Neuronal stem cell (in vitro differentiated cells): ENCODE measurements around the gene GLIPR1L2.
A peak's percentile ranks its signal among the peaks of the same experiment; 100 is the strongest.

Experiments used
- DNase-seq: peaks from one replicate; pipeline ENCODE4 v3.0.0-alpha.2; 2013; ENCODE audit warnings: low spot score
- H2AFZ ChIP-seq: one replicate; pipeline ENCODE4 v1.6.1; 2013; ENCODE audit warnings: mild to moderate bottlenecking, low read length, inconsistent platforms
- H2AK5ac ChIP-seq: 2 replicates; pipeline ENCODE4 v1.6.1; 2013; ENCODE audit warnings: low read depth, mild to moderate bottlenecking, inconsistent platforms, low read length, moderate library complexity, mixed read lengths
- H2BK120ac ChIP-seq: 2 replicates; pipeline ENCODE4 v1.6.1; 2013; ENCODE audit warnings: low read depth, mild to moderate bottlenecking, inconsistent platforms, low read length, moderate library complexity, mixed read lengths
- H2BK12ac ChIP-seq: one replicate; pipeline ENCODE4 v1.6.1; 2013; ENCODE audit warnings: low read length, inconsistent platforms
- H2BK15ac ChIP-seq: 2 replicates; pipeline ENCODE4 v1.6.1; 2013; ENCODE audit warnings: mild to moderate bottlenecking, low read length, inconsistent platforms, mixed read lengths
- H2BK5ac ChIP-seq: one replicate; pipeline ENCODE4 v1.6.1; 2013; ENCODE audit warnings: inconsistent platforms, mild to moderate bottlenecking, low read length, moderate library complexity
- H3K14ac ChIP-seq: one replicate; pipeline ENCODE4 v1.6.1; 2013; ENCODE audit warnings: low read length, inconsistent platforms
- H3K18ac ChIP-seq: 2 replicates; pipeline ENCODE4 v1.6.1; 2013; ENCODE audit warnings: low read length, inconsistent platforms
- H3K23ac ChIP-seq: 2 replicates; pipeline ENCODE4 v1.6.1; 2013; ENCODE audit warnings: low read depth, mild to moderate bottlenecking, mixed read lengths, low read length, inconsistent platforms; ENCODE audit not compliant: poor library complexity
- H3K27ac ChIP-seq: replicated peaks from 3 replicates; pipeline ENCODE4 v1.5.1; 2013; ENCODE audit warnings: low read length, inconsistent platforms
- H3K27me3 ChIP-seq, 3 experiments: 2 replicates each; pipeline ENCODE4 v1.6.1; 2013; ENCODE audit warnings: low read length in 3 of 3, mild to moderate bottlenecking in 2 of 3, inconsistent platforms in 1 of 3, low read depth in 1 of 3, mixed read lengths in 1 of 3, moderate library complexity in 1 of 3; ENCODE audit not compliant: control insufficient read depth in 3 of 3, insufficient read depth in 3 of 3
- H3K36me3 ChIP-seq, 2 donors: replicated peaks in 1 of 2; 2 replicates each; pipeline ENCODE4 v1.6.1; 2013; ENCODE audit warnings: low read length in 2 of 2; ENCODE audit not compliant: control insufficient read depth in 2 of 2, insufficient read depth in 2 of 2
- H3K4ac ChIP-seq: 2 replicates; pipeline ENCODE4 v1.6.1; 2013; ENCODE audit warnings: inconsistent platforms, mild to moderate bottlenecking, low read length, moderate library complexity
- H3K4me1 ChIP-seq, 2 donors: 1 replicate in 1 of 2; 2 replicates in 1 of 2; pipeline ENCODE4 v1.6.1; 2013; ENCODE audit warnings: low read length in 2 of 2, low read depth in 1 of 2; ENCODE audit not compliant: control insufficient read depth in 2 of 2, insufficient read depth in 1 of 2
- H3K4me2 ChIP-seq: one replicate; pipeline ENCODE4 v1.6.1; 2013; ENCODE audit warnings: mild to moderate bottlenecking, low read length, inconsistent platforms; ENCODE audit not compliant: insufficient read depth, poor library complexity, severe bottlenecking
- H3K4me3 ChIP-seq, 2 donors: 2 replicates each; pipeline ENCODE4 v1.5.1; 2013; ENCODE audit warnings: low read length in 2 of 2, mild to moderate bottlenecking in 2 of 2, inconsistent platforms in 1 of 2, moderate library complexity in 1 of 2
- H3K79me1 ChIP-seq: one replicate; pipeline ENCODE4 v1.6.1; 2013; ENCODE audit warnings: low read depth, mild to moderate bottlenecking, inconsistent platforms, low read length, moderate library complexity
- H3K9ac ChIP-seq: one replicate; pipeline ENCODE4 v1.6.1; 2013; ENCODE audit warnings: mild to moderate bottlenecking, low read depth, low read length, inconsistent platforms; ENCODE audit not compliant: poor library complexity
- H3K9me3 ChIP-seq, 2 donors: replicated peaks in 1 of 2; 2 replicates each; pipeline versions ENCODE3 to v1.6.1; 2013; ENCODE audit warnings: low read length in 2 of 2, mild to moderate bottlenecking in 2 of 2, inconsistent platforms in 1 of 2, low read depth in 1 of 2, mixed read lengths in 1 of 2, moderate library complexity in 1 of 2; ENCODE audit not compliant: control insufficient read depth in 2 of 2, insufficient read depth in 1 of 2
- H4K8ac ChIP-seq: one replicate; pipeline ENCODE4 v1.6.1; 2013; ENCODE audit warnings: low read depth, mild to moderate bottlenecking, inconsistent platforms, low read length, moderate library complexity
- H4K91ac ChIP-seq: one replicate; pipeline ENCODE4 v1.6.1; 2013; ENCODE audit warnings: low read length, low read depth, mild to moderate bottlenecking, inconsistent platforms; ENCODE audit not compliant: poor library complexity
- WGBS, 2 donors: extraction: QIAGEN DNeasy Blood & Tissue Kit; methylation state at CpG; one replicate each; pipeline ENCODE4 v1.1.7; 2013; ENCODE audit warnings: missing lambda C conversion rate in 2 of 2, mixed read lengths in 1 of 2; ENCODE audit not compliant: insufficient read length in 2 of 2, insufficient replicate concordance in 1 of 2; ENCODE audit errors: extremely low coverage in 2 of 2; 5-methylcytosine and 5-hydroxymethylcytosine counted together

Gene GLIPR1L2

GRCh38 chr12:75437564-75437963 lies 46.7 kb downstream of the GLIPR1L2 start:
- H3K36me3 ChIP-seq, result no peaks in the 10 kb centered on the region
- no peak overlapping the region for H4K8ac ChIP-seq
- no peak overlapping the region for H2AFZ ChIP-seq
- no peaks in the 10 kb centered on the region for H3K27me3 ChIP-seq
- no peak overlapping the region for H3K18ac ChIP-seq
- H3K79me1 ChIP-seq, result no peaks in the 10 kb centered on the region
- no peak overlapping the region for H3K14ac ChIP-seq
- H3K9ac ChIP-seq, result no peak overlapping the region
- no peak overlapping the region for H2BK120ac ChIP-seq
- no peak for DNase-seq
- no peak overlapping the region for H3K4me2 ChIP-seq
- H4K91ac ChIP-seq, result no peak overlapping the region
- H3K23ac ChIP-seq, result no peak overlapping the region
- H3K9me3 ChIP-seq, result peaks cover 0 to 4% of the 10 kb centered on the region in 2 donors
- H2BK12ac ChIP-seq, result no peak overlapping the region
- no peak overlapping the region for H3K4ac ChIP-seq
- no peak overlapping the region for H2AK5ac ChIP-seq
- H3K4me1 ChIP-seq, result no peaks in the 10 kb centered on the region
- H3K4me3 ChIP-seq, result no peak overlapping the region
- H3K27ac ChIP-seq, result no peak overlapping the region
- no CpG with 5 or more reads among the region's 2 CpGs for WGBS, 2 donors
- H2BK5ac ChIP-seq, result no peak overlapping the region
- no peak overlapping the region for H2BK15ac ChIP-seq

GRCh38 chr12:75438059-75438754 lies 47.3 kb downstream of the GLIPR1L2 start:
- Histone ChIP-seq H4K91ac (no peak overlapping the region), H3K18ac (no peak overlapping the region), H3K9me3 (peaks cover 0 to 4% of the 10 kb centered on the region in 2 donors), H3K79me1 (no peaks in the 10 kb centered on the region), H2AK5ac (no peak overlapping the region), H2BK15ac (no peak overlapping the region), H3K27me3 (no peaks in the 10 kb centered on the region), H3K9ac (no peak overlapping the region), H3K27ac (no peak overlapping the region), H4K8ac (no peak overlapping the region), H2AFZ (no peak overlapping the region), H2BK120ac (no peak overlapping the region), H2BK5ac (no peak overlapping the region), H3K4me2 (no peak overlapping the region), H3K14ac (peak overlapping the region; percentile 31), H2BK12ac (no peak overlapping the region), H3K36me3 (no peaks in the 10 kb centered on the region), H3K4ac (no peak overlapping the region), H3K23ac (no peak overlapping the region), H3K4me1 (no peaks in the 10 kb centered on the region), H3K4me3 (no peak overlapping the region)
- no CpG with 5 or more reads among the region's 4 CpGs for WGBS, 2 donors
- no peak for DNase-seq

- Histone ChIP-seq H3K4me3 (no peak overlapping the region), H3K4me1 (no peaks in the 10 kb centered on the region), H3K18ac (no peak overlapping the region), H2BK12ac (no peak overlapping the region), H3K36me3 (no peaks in the 10 kb centered on the region), H3K27ac (no peak overlapping the region), H3K4ac (no peak overlapping the region), H3K4me2 (no peak overlapping the region), H3K9ac (no peak overlapping the region), H2AK5ac (no peak overlapping the region), H3K14ac (no peak overlapping the region), H3K27me3 (no peaks in the 10 kb centered on the region), H4K91ac (no peak overlapping the region), H4K8ac (no peak overlapping the region), H3K23ac (no peak overlapping the region), H2BK120ac (no peak overlapping the region), H3K79me1 (no peaks in the 10 kb centered on the region), H2BK5ac (no peak overlapping the region), H3K9me3 (peaks cover 0 to 4% of the 10 kb centered on the region in 2 donors), H2AFZ (no peak overlapping the region), H2BK15ac (no peak overlapping the region)
- no CpG with 5 or more reads among the region's 2 CpGs for WGBS, 2 donors
- no peak for DNase-seq
These were observed 48.2 kb downstream of the GLIPR1L2 start for GRCh38 chr12:75439048-75439447.

DNA sequence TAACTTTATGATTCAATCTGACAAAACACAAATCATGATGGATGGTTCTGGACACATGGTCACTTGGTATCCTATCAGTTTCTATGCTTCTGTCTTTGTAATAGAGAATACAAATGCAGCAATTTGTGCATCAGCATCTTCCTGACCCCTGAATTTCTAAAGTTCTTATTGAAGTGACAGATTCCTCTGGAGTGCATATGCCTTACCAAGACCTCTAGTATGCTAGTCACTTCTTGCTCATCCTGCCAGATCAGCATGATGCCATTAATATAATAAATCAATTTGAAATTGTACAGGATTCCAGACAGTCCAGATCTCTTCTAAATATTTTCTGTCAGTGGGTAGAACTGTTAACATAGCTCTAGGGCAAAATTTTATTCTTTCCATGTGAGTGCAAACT lies 49.0 kb downstream of the GLIPR1L2 start:
- no peak overlapping the region for H2AK5ac ChIP-seq
- no peak overlapping the region for H3K14ac ChIP-seq
- H3K18ac ChIP-seq, result no peak overlapping the region
- no peak overlapping the region for H2BK12ac ChIP-seq
- no peaks in the 10 kb centered on the region for H3K36me3 ChIP-seq
- no peak overlapping the region for H4K91ac ChIP-seq
- H3K9me3 ChIP-seq, result peaks cover 0 to 4% of the 10 kb centered on the region in 2 donors
- no peak overlapping the region for H4K8ac ChIP-seq
- no peaks in the 10 kb centered on the region for H3K4me1 ChIP-seq
- no peak overlapping the region for H2BK120ac ChIP-seq
- H3K9ac ChIP-seq, result no peak overlapping the region
- H3K4me2 ChIP-seq, result no peak overlapping the region
- H3K4ac ChIP-seq, result no peak overlapping the region
- H2AFZ ChIP-seq, result no peak overlapping the region
- H3K79me1 ChIP-seq, result no peaks in the 10 kb centered on the region
- H3K27me3 ChIP-seq, result no peaks in the 10 kb centered on the region
- no peak overlapping the region for H3K23ac ChIP-seq
- no peak overlapping the region for H2BK15ac ChIP-seq
- H3K4me3 ChIP-seq, result no peak overlapping the region
- DNase-seq, result no peak
- no peak overlapping the region for H3K27ac ChIP-seq
- H2BK5ac ChIP-seq, result no peak overlapping the region
